Measurements from ENCODE around the gene PLPP3. TPM values are rescaled to one million over a fixed set of nuclear protein-coding genes. Genes with fewer than 3 reads are reported as not detected.

Gene PLPP3
- total RNA-seq, 1 experiment from 2014 or later = 0.39 TPM

DNA sequence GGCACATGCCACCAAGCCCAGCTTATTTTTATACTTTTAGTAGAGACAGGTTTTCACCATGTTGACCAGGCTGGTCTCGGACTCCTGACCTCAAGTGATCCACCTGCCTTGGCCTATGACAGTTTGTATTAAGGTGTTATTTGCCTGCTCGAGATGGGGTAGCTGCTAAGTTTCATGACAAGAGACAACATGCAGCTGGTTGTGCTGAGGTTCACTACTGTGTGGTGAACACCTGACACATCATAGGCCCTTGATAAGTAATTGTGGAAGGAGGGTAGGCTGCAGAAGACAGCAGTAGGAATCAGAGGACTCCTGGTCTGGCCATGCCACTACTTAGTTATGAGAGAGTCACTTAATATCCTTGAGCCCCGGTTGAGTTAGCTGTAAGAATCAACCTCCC lies 46.2 kb downstream of the PLPP3 start:
- Histone ChIP-seq H3K9me3 (ENCODE audit: low read depth, low read length, poor library complexity, severe bottlenecking) (no peaks in the 10 kb centered on the region), H3K4me3 (ENCODE audit: low read depth, low read length, poor library complexity, severe bottlenecking) (no peak overlapping the region), H3K27me3 (replicated peaks; ENCODE audit: insufficient read depth, low read depth, low read length, poor library complexity) (no peaks in the 10 kb centered on the region), H3K36me3 (ENCODE audit: insufficient read depth, low read length, poor library complexity, severe bottlenecking) (no peaks in the 10 kb centered on the region), H3K27ac (ENCODE audit: low read depth, low read length, poor library complexity, severe bottlenecking) (no peak overlapping the region), H3K4me1 (ENCODE audit: insufficient read depth, low read length, poor library complexity, severe bottlenecking) (no peaks in the 10 kb centered on the region)
- POLR2A ChIA-PET (ENCODE audit: low non-redundant PET) = no interaction called here
- intact Hi-C loops (cut with micrococcal nuclease; ENCODE audit: unreplicated experiment) = no loop called here
- no TSS peak for BruUV-seq (replicated peaks)
- no peak for TF ChIP-seq EZH2 (IDR thresholded peaks at IDR 0.05; ENCODE audit: borderline replicate concordance, low read depth, low read length, poor library complexity, severe bottlenecking)
- TF ChIP-seq, protein P1, sequence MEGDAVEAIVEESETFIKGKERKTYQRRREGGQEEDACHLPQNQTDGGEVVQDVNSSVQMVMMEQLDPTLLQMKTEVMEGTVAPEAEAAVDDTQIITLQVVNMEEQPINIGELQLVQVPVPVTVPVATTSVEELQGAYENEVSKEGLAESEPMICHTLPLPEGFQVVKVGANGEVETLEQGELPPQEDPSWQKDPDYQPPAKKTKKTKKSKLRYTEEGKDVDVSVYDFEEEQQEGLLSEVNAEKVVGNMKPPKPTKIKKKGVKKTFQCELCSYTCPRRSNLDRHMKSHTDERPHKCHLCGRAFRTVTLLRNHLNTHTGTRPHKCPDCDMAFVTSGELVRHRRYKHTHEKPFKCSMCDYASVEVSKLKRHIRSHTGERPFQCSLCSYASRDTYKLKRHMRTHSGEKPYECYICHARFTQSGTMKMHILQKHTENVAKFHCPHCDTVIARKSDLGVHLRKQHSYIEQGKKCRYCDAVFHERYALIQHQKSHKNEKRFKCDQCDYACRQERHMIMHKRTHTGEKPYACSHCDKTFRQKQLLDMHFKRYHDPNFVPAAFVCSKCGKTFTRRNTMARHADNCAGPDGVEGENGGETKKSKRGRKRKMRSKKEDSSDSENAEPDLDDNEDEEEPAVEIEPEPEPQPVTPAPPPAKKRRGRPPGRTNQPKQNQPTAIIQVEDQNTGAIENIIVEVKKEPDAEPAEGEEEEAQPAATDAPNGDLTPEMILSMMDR (conservative IDR thresholded peaks at IDR 0.05; ENCODE audit: low read depth, low read length) = no peak
- CTCF ChIA-PET = no interaction called here
- DNase-seq (ENCODE audit: low spot score) = no peak

DNA sequence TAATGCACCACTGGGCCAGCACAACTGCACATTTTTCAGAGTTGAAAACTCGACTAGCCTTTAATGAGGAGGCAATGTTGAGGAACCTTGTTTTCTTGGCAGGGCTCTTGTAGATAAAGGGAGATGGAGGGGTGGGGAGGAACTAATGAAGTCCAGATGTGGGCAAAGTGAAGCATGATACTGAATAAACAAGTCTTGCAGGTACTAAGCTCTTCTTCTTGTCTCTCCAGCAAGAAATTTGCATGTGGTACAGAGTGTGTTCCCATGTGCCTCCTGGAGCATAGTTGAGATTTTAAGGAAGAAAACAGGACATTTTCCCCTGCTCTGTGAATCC lies 47.0 kb downstream of the PLPP3 start:
- no peaks in the 10 kb centered on the region for H3K27me3 ChIP-seq (replicated peaks; ENCODE audit: insufficient read depth, low read depth, low read length, poor library complexity)
- no peak for DNase-seq (ENCODE audit: low spot score)
- no peaks in the 10 kb centered on the region for H3K4me1 ChIP-seq (ENCODE audit: insufficient read depth, low read length, poor library complexity, severe bottlenecking)
- POLR2A ChIA-PET (ENCODE audit: low non-redundant PET) = interaction anchor here (0.6 kb wide), 1 partner anchor 1007 kb away, joined by 3 read pairs; no protein-coding TSS in a partner anchor
- intact Hi-C loops (cut with micrococcal nuclease; ENCODE audit: unreplicated experiment) = no loop called here
- BruUV-seq (replicated peaks) = no TSS peak
- H3K4me3 ChIP-seq (ENCODE audit: low read depth, low read length, poor library complexity, severe bottlenecking) = no peak overlapping the region
- no peak for TF ChIP-seq EZH2 (IDR thresholded peaks at IDR 0.05; ENCODE audit: borderline replicate concordance, low read depth, low read length, poor library complexity, severe bottlenecking)
- TF ChIP-seq, protein P1 (conservative IDR thresholded peaks at IDR 0.05; ENCODE audit: low read depth, low read length) = no peak
- no peak overlapping the region for H3K27ac ChIP-seq (ENCODE audit: low read depth, low read length, poor library complexity, severe bottlenecking)
- H3K9me3 ChIP-seq (ENCODE audit: low read depth, low read length, poor library complexity, severe bottlenecking) = no peaks in the 10 kb centered on the region
- CTCF ChIA-PET = no interaction called here
- H3K36me3 ChIP-seq (ENCODE audit: insufficient read depth, low read length, poor library complexity, severe bottlenecking) = no peaks in the 10 kb centered on the region

DNA sequence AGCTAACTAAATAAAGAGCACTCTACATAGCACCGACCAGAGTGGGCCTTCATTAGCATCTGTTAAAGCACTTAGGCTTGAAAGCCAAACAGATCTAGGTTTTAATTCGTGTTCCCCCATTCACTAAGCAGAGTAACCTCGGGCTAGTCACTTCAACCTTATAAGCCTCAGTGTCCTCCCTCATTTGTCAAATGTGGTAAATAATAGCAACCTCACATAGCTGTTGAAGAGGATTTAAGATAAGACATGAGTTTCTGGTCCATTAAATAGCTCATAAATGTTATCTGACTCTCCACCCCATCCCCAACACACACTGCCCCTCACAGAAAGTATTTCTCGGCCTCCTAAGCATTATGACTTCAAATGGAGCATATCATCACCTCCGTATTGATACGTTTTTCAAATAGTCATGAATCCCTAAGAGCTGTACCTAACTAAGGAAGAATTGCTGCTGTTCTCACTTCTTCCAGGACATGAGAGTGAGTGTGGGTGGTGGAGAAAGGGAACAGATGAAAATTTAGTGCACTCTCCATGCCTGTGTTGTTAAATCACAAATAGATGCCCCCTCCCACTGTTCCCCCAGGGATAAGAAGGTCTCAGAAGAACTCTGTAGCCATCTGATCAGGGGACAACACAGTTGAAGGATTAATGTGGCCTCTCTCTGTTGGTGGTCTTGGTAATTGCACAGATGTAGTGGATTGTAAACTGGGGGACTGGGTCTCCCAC lies 47.6 kb downstream of the PLPP3 start:
- H3K9me3 ChIP-seq (ENCODE audit: low read depth, low read length, poor library complexity, severe bottlenecking) = no peaks in the 10 kb centered on the region
- no peak for DNase-seq (ENCODE audit: low spot score)
- POLR2A ChIA-PET (ENCODE audit: low non-redundant PET) = no interaction called here
- no peak overlapping the region for H3K4me3 ChIP-seq (ENCODE audit: low read depth, low read length, poor library complexity, severe bottlenecking)
- TF ChIP-seq, protein P1 (conservative IDR thresholded peaks at IDR 0.05; ENCODE audit: low read depth, low read length) = no peak
- TF ChIP-seq EZH2 (IDR thresholded peaks at IDR 0.05; ENCODE audit: borderline replicate concordance, low read depth, low read length, poor library complexity, severe bottlenecking) = no peak
- no peak overlapping the region for H3K27ac ChIP-seq (ENCODE audit: low read depth, low read length, poor library complexity, severe bottlenecking)
- no peaks in the 10 kb centered on the region for H3K27me3 ChIP-seq (replicated peaks; ENCODE audit: insufficient read depth, low read depth, low read length, poor library complexity)
- no TSS peak for BruUV-seq (replicated peaks)
- CTCF ChIA-PET = no interaction called here
- no peaks in the 10 kb centered on the region for H3K36me3 ChIP-seq (ENCODE audit: insufficient read depth, low read length, poor library complexity, severe bottlenecking)
- intact Hi-C loops (cut with micrococcal nuclease; ENCODE audit: unreplicated experiment) = no loop called here
- H3K4me1 ChIP-seq (ENCODE audit: insufficient read depth, low read length, poor library complexity, severe bottlenecking) = no peaks in the 10 kb centered on the region

Measured in A673 (cell line).